Measurements from ENCODE around the gene FXYD6.

FXYD6 gene

GRCh38 chr11:117805045-117805444 lies 71.4 kb downstream of the FXYD6 start:
- DNase-seq (ENCODE audit: extremely low read depth, low read depth), result no peak
- TF ChIP-seq, protein P1, sequence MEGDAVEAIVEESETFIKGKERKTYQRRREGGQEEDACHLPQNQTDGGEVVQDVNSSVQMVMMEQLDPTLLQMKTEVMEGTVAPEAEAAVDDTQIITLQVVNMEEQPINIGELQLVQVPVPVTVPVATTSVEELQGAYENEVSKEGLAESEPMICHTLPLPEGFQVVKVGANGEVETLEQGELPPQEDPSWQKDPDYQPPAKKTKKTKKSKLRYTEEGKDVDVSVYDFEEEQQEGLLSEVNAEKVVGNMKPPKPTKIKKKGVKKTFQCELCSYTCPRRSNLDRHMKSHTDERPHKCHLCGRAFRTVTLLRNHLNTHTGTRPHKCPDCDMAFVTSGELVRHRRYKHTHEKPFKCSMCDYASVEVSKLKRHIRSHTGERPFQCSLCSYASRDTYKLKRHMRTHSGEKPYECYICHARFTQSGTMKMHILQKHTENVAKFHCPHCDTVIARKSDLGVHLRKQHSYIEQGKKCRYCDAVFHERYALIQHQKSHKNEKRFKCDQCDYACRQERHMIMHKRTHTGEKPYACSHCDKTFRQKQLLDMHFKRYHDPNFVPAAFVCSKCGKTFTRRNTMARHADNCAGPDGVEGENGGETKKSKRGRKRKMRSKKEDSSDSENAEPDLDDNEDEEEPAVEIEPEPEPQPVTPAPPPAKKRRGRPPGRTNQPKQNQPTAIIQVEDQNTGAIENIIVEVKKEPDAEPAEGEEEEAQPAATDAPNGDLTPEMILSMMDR (IDR thresholded peaks at IDR 0.05; ENCODE audit: low read depth, low read length), result no peak

DNA sequence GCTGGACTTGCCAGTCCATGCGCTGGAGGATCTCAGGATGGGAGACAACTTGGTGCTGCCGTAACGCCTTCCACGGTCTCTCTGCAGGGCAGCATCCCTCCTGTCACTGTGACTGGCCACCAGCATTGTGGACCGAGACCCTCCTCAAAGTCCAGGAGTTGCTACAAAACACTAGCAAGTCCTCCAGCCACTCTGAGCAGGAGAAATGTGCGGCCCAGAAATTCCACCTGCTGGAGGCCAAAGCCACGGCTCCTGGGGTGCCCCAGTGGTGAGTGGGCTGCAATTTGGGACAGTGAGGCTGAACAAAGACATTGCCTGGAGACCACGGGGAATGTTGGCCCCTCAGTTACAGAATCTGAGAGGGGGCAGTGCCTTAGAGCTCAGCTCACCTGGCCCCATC lies 72.6 kb downstream of the FXYD6 start:
- TF ChIP-seq, protein P1 (IDR thresholded peaks at IDR 0.05; ENCODE audit: low read depth, low read length), result no peak
- DNase-seq (ENCODE audit: extremely low read depth, low read depth), result no peak

GRCh38 chr11:117799634-117800033 lies 76.8 kb downstream of the FXYD6 start:
- TF ChIP-seq, protein P1 (IDR thresholded peaks at IDR 0.05; ENCODE audit: low read depth, low read length), result no peak
- DNase-seq (ENCODE audit: extremely low read depth, low read depth), result no peak

GRCh38 chr11:117796872-117797529 lies 79.5 kb downstream of the FXYD6 start, which contains the start of gene DSCAML1:
TSS of gene DSCAML1 (minus strand) at chr11:117797216. CDS start at chr11:117797079, 137 bp downstream.
- DNase-seq (ENCODE audit: extremely low read depth, low read depth), result no peak
- TF ChIP-seq, protein P1 (IDR thresholded peaks at IDR 0.05; ENCODE audit: low read depth, low read length), result no peak

DNA sequence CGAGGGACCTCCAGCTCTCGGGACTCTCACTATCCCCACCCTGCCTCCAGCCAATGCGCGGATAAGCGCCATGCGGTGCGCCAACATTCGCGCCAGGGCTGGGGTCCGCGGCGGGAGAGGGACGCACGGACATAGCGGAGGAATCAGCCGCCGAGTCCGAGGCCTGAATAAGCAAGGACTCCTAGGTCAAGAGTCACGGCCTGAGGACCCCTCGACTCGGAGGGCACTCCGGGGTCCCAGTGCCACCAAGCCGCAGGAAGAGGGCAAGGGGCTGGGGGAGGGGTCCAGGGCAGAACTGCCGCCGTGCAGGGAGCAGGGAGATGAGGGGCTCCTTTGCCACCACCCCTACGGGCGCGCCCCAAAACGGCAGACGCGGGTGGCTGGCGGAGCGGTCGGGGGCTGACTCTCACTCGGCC lies 80.0 kb downstream of the FXYD6 start:
- no peak for DNase-seq (ENCODE audit: extremely low read depth, low read depth)
- TF ChIP-seq, protein P1 (IDR thresholded peaks at IDR 0.05; ENCODE audit: low read depth, low read length), result no peak

DNA sequence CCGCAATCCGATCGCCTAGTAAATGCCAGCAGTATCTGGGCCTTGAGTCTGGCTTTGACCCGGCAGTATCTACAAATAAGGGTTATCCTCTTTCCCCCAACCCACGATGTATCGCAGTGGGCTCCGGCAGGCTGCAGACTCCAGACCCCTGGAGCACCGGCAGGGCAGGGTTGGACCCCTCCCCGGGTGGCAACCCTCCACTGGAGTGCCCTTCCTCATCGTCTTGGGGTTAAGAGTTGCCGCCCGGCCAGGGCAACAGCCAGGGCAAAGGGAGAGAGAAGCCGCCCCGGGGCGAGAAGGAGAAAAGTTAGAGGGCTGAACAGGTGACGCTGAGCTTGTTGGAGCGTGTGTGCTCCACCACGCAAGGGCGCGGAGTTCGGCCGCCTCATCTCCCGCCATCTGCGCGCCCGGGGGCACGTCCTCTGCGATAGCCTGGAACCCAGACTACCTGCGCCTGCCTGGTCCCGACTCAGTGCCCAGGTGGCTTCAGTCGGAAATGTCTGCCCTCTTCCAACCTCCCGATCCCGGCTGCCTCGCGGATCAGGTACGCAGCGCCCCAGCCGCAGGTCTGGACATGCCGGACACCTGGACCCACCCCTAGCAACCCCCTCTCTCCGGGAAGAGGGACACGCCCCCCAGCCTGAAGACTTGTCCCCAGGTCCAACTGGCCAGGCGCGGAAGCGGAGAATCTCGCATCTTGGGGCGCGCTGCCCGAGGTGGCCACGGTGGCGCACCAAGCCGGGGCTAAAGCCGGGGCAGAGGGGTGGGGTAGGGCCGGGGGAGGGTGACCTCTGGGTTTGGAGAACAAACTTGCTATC lies 80.6 kb downstream of the FXYD6 start:
- DNase-seq (ENCODE audit: extremely low read depth, low read depth), result no peak
- TF ChIP-seq, protein P1 (IDR thresholded peaks at IDR 0.05; ENCODE audit: low read depth, low read length), result no peak

Measured in AG09319 (cell line).